Measurements from ENCODE around the gene UBE2A.

Gene UBE2A

GRCh38 chrX:119617517-119618164, 43.3 kb downstream of the UBE2A start:
- no peak overlapping the region for H3K4me3 ChIP-seq (ENCODE audit: low read length)
- no peak for DNase-seq (ENCODE audit: low read depth)
- peaks cover 4% of the 10 kb centered on the region for H3K4me1 ChIP-seq (ENCODE audit: control insufficient read depth, insufficient read depth, low read length)
- H3K27me3 ChIP-seq (replicated peaks; ENCODE audit: control insufficient read depth, insufficient read depth, low read length): peaks cover 11% of the 10 kb centered on the region
- no peaks in the 10 kb centered on the region for H3K36me3 ChIP-seq (ENCODE audit: control insufficient read depth, insufficient read depth, low read length, severe bottlenecking)
- no peaks in the 10 kb centered on the region for H3K9me3 ChIP-seq (ENCODE audit: control insufficient read depth, low read length)
- no peak overlapping the region for H3K9ac ChIP-seq (ENCODE audit: low read length)

- Histone ChIP-seq H3K27me3 (replicated peaks; ENCODE audit: control insufficient read depth, insufficient read depth, low read length) (peaks cover 11% of the 10 kb centered on the region), H3K4me3 (ENCODE audit: low read length) (no peak overlapping the region), H3K9ac (ENCODE audit: low read length) (no peak overlapping the region), H3K36me3 (ENCODE audit: control insufficient read depth, insufficient read depth, low read length, severe bottlenecking) (no peaks in the 10 kb centered on the region), H3K4me1 (ENCODE audit: control insufficient read depth, insufficient read depth, low read length) (peaks cover 6% of the 10 kb centered on the region), H3K9me3 (ENCODE audit: control insufficient read depth, low read length) (no peaks in the 10 kb centered on the region)
- DNase-seq (ENCODE audit: low read depth): no peak
These were observed 44.1 kb downstream of the UBE2A start for GRCh38 chrX:119618439-119618838.

GRCh38 chrX:119622356-119623232, 48.2 kb downstream of the UBE2A start:
- Histone ChIP-seq H3K36me3 (ENCODE audit: control insufficient read depth, insufficient read depth, low read length, severe bottlenecking) (no peaks in the 10 kb centered on the region), H3K9ac (ENCODE audit: low read length) (no peak overlapping the region), H3K27me3 (replicated peaks; ENCODE audit: control insufficient read depth, insufficient read depth, low read length) (peaks cover 8% of the 10 kb centered on the region), H3K4me1 (ENCODE audit: control insufficient read depth, insufficient read depth, low read length) (peaks cover 6% of the 10 kb centered on the region), H3K4me3 (ENCODE audit: low read length) (no peak overlapping the region), H3K9me3 (ENCODE audit: control insufficient read depth, low read length) (no peaks in the 10 kb centered on the region)
- peak; percentile 31 for DNase-seq (ENCODE audit: low read depth)

GRCh38 chrX:119624417-119624816, 50.1 kb downstream of the UBE2A start:
- Histone ChIP-seq H3K9ac (ENCODE audit: low read length) (no peak overlapping the region), H3K27me3 (replicated peaks; ENCODE audit: control insufficient read depth, insufficient read depth, low read length) (peaks cover 5% of the 10 kb centered on the region), H3K4me1 (ENCODE audit: control insufficient read depth, insufficient read depth, low read length) (peaks cover 6% of the 10 kb centered on the region), H3K36me3 (ENCODE audit: control insufficient read depth, insufficient read depth, low read length, severe bottlenecking) (no peaks in the 10 kb centered on the region), H3K9me3 (ENCODE audit: control insufficient read depth, low read length) (no peaks in the 10 kb centered on the region), H3K4me3 (ENCODE audit: low read length) (no peak overlapping the region)
- DNase-seq (ENCODE audit: low read depth): no peak

GRCh38 chrX:119624951-119625668, 50.7 kb downstream of the UBE2A start:
- no peak overlapping the region for H3K9ac ChIP-seq (ENCODE audit: low read length)
- H3K9me3 ChIP-seq (ENCODE audit: control insufficient read depth, low read length): no peaks in the 10 kb centered on the region
- H3K36me3 ChIP-seq (ENCODE audit: control insufficient read depth, insufficient read depth, low read length, severe bottlenecking): no peaks in the 10 kb centered on the region
- H3K4me3 ChIP-seq (ENCODE audit: low read length): no peak overlapping the region
- no peak for DNase-seq (ENCODE audit: low read depth)
- H3K4me1 ChIP-seq (ENCODE audit: control insufficient read depth, insufficient read depth, low read length): peaks cover 6% of the 10 kb centered on the region
- H3K27me3 ChIP-seq (replicated peaks; ENCODE audit: control insufficient read depth, insufficient read depth, low read length): peaks cover 5% of the 10 kb centered on the region

GRCh38 chrX:119625843-119626242, 51.5 kb downstream of the UBE2A start:
- H3K9ac ChIP-seq (ENCODE audit: low read length): no peak overlapping the region
- no peak for DNase-seq (ENCODE audit: low read depth)
- H3K4me3 ChIP-seq (ENCODE audit: low read length): no peak overlapping the region
- no peaks in the 10 kb centered on the region for H3K9me3 ChIP-seq (ENCODE audit: control insufficient read depth, low read length)
- H3K27me3 ChIP-seq (replicated peaks; ENCODE audit: control insufficient read depth, insufficient read depth, low read length): peaks cover 5% of the 10 kb centered on the region
- H3K36me3 ChIP-seq (ENCODE audit: control insufficient read depth, insufficient read depth, low read length, severe bottlenecking): no peaks in the 10 kb centered on the region
- H3K4me1 ChIP-seq (ENCODE audit: control insufficient read depth, insufficient read depth, low read length): peaks cover 6% of the 10 kb centered on the region

Data from adipocyte (in vitro differentiated cells).